ENCODE measurements around the gene AKAP6.
A peak's percentile ranks its signal among the peaks of the same experiment; 100 is the strongest.

The AKAP6 gene

DNA sequence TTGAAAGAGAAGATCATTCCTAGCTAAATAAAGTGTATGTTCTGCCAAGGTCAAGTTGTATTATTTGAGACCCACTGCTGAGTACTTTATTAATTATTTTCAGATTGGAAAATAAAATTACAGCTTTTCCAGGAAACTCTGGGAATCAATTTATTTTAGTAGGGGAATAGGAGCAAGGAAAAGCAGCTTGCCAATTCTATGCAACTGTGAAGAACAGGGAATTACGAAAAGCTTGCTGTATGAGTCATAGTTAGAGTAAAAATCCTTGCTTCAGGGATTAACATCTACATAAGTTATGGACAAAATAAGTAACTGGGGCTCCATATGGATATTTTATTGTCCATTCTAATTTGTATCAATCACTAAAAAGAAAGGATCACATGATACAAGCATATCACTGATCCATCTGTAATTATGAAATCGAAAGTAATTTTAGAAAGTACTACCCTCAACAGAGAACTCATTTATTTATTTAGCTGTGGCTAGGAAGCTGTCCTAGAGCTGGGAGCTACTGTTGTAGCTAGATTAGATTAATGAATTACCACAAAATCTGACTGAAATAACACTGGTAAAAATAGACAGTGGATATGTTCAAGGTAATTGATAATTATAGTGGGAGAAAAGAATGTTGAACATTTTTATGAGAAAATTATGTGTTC lies 306.1 kb downstream of the AKAP6 start:
- no peak overlapping the region for H3K27ac ChIP-seq
- TF ChIP-seq, protein P1, sequence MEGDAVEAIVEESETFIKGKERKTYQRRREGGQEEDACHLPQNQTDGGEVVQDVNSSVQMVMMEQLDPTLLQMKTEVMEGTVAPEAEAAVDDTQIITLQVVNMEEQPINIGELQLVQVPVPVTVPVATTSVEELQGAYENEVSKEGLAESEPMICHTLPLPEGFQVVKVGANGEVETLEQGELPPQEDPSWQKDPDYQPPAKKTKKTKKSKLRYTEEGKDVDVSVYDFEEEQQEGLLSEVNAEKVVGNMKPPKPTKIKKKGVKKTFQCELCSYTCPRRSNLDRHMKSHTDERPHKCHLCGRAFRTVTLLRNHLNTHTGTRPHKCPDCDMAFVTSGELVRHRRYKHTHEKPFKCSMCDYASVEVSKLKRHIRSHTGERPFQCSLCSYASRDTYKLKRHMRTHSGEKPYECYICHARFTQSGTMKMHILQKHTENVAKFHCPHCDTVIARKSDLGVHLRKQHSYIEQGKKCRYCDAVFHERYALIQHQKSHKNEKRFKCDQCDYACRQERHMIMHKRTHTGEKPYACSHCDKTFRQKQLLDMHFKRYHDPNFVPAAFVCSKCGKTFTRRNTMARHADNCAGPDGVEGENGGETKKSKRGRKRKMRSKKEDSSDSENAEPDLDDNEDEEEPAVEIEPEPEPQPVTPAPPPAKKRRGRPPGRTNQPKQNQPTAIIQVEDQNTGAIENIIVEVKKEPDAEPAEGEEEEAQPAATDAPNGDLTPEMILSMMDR (conservative IDR thresholded peaks at IDR 0.05; ENCODE audit: low read depth), result no peak
- CTCF ChIA-PET, result interaction anchor here (0.5 to 0.6 kb wide), 2 partner anchors 8 to 655 kb away, joined by 3 to 7 read pairs; no protein-coding TSS in a partner anchor
- DNase-seq (ENCODE audit: low spot score), result peak; percentile 8
- POLR2A ChIA-PET (ENCODE audit: low non-redundant PET), result interaction anchor here (0.6 kb wide), 1 partner anchor 10 kb away, joined by 4 read pairs; no protein-coding TSS in a partner anchor

DNA sequence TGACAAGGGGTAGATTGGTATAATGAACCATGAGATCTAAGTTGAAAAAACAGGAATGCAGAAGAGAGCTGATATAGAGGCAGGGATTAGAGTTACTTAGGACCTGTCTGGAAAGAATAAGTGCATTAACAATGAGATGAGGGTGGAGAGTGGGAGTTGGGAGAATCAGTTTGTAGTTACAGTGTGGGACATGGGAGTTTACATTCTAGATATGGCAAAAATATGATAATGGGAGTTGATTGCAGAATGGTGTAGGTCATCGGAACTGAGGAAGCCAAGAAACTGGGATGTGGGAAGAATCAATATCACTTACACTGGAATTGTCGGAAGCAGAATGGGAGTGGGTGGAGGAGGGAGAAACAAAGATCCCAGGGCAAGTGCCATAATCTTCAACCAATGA lies 308.5 kb downstream of the AKAP6 start:
- ChIA-PET CTCF (no interaction called here), POLR2A (ENCODE audit: low non-redundant PET) (no interaction called here)
- no peak overlapping the region for H3K27ac ChIP-seq

DNA sequence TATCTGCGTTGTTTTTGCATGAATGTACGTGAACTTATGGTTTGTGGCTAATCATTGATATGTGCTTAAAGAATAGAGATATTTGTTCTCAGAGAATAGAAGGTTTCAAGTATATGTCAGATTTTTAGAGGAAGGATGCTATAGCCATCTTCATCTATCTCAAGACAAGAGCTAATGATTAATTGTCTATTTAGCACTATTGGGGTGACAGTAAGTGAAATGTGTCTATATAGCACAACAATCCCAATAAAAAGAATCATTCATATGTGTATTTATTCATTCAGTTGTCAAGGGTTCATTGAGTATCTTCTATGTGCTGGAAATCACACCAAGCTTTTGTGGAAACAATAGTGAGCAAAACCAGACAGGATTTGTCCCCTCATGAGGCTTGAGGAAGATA lies 310.1 kb downstream of the AKAP6 start:
- CTCF ChIA-PET, result no interaction called here

More for the DNA sequence above, 308.5 kb downstream of the AKAP6 start:
- DNase-seq (ENCODE audit: low spot score), result no peak
- TF ChIP-seq, protein P1 (conservative IDR thresholded peaks at IDR 0.05; ENCODE audit: low read depth), result no peak

GRCh38 chr14:32645551-32645950 lies 316.5 kb downstream of the AKAP6 start:
- no peak for DNase-seq (ENCODE audit: low spot score)
- CTCF ChIA-PET, result no interaction called here
- no peak overlapping the region for H3K27ac ChIP-seq
- POLR2A ChIA-PET (ENCODE audit: low non-redundant PET), result no interaction called here
- TF ChIP-seq, protein P1 (conservative IDR thresholded peaks at IDR 0.05; ENCODE audit: low read depth), result no peak

More for the DNA sequence above, 310.1 kb downstream of the AKAP6 start:
- POLR2A ChIA-PET (ENCODE audit: low non-redundant PET), result no interaction called here
- no peak overlapping the region for H3K27ac ChIP-seq
- no peak for DNase-seq (ENCODE audit: low spot score)
- TF ChIP-seq, protein P1 (conservative IDR thresholded peaks at IDR 0.05; ENCODE audit: low read depth), result no peak

DNA sequence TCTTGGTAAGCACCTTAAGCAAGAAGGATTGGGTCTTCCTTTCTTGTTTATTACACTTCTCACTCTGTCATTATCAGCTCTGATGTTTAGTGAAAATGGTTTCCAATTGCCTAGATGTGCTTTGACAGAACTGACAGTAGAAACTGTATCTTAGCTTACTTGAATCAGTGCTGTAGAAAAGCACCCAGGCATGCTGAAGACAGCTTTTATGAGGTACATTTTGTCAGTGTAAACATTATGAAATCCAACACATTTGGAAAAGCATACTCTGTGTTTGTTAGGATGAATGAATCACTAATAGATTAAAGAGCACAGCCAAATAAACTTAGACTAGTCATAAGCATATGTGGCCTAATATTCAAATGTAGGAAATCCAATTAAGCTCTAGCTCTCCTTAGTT lies 319.3 kb downstream of the AKAP6 start:
- DNase-seq (ENCODE audit: low spot score), result peak; percentile 1
- CTCF ChIA-PET, result no interaction called here
- no peak overlapping the region for H3K27ac ChIP-seq
- TF ChIP-seq, protein P1 (conservative IDR thresholded peaks at IDR 0.05; ENCODE audit: low read depth), result no peak
- POLR2A ChIA-PET (ENCODE audit: low non-redundant PET), result no interaction called here

DNA sequence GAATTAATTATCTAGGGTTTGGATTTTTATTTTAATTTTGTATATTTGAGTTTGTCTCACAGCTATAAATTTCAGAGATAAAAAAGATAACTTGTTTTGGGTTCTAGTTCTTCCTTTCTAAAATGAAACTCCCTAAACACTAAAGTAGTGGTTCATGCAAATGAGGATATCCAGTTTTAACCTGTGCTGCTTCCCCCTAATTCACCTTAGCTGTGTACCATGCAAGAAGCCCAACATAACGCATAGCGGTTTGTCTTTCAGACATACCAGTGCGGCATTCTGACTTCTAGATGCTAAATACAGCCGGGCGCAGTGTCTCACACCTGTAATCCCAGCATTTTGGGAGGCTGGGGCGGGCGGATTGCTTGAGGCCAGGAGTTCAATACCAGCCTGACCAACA lies 320.9 kb downstream of the AKAP6 start:
- CTCF ChIA-PET, result interaction anchor here (0.7 kb wide), 1 partner anchor 168 kb away, joined by 4 read pairs; no protein-coding TSS in a partner anchor
- POLR2A ChIA-PET (ENCODE audit: low non-redundant PET), result no interaction called here
- TF ChIP-seq, protein P1 (conservative IDR thresholded peaks at IDR 0.05; ENCODE audit: low read depth), result no peak
- DNase-seq (ENCODE audit: low spot score), result no peak
- H3K27ac ChIP-seq, result no peak overlapping the region
